GM21390 (cell line): ENCODE results near the gene MAP4K3.

ENCODE experiments used
- ATAC-seq: cut with Tn5 transposase; IDR thresholded peaks from one replicate; pipeline ENCODE4 v1.9.1; 2021; ENCODE audit not compliant: unreplicated experiment

MAP4K3 gene

DNA sequence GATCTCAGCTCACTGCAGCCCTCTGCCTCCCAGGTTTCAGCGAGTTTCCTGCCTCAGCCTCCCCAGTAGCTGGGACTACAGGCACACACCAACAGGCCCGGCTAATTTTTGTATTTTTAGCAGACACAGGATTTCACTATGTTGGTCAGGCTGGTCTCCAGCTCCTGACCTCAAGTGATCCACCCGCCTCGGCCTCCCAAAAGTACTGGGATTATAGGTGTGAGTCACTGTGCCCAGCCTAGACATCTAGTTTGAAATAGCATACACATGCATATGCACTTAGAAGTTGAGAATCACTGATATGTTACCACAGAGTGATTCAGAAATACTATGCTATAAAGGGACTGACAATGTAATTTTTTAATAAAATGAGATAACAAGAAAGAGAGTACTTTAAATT, 123.5 kb downstream of the MAP4K3 start:
- ATAC-seq: no peak

DNA sequence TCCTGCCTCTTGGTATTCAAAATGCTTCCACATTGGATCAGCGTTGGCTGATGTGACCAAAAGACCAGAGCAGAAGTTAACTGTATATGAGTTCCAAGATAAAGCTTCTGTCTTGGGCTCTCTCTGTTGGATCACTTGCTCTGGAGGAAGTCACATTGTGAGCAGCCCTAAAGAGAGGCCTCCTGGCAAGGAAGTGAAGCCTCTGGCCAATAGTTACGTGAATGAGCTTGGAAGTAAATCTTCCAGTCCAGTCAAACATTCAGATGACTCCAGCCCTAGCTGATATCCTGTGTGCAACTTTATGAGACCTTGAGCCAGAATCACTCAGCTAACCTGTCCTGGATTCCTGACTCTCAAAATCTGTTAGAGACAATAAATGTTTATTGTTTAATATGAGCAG, 125.6 kb downstream of the MAP4K3 start:
- no peak for ATAC-seq

GRCh38 chr2:39308778-39309177, 128.3 kb downstream of the MAP4K3 start:
- ATAC-seq: no peak

DNA sequence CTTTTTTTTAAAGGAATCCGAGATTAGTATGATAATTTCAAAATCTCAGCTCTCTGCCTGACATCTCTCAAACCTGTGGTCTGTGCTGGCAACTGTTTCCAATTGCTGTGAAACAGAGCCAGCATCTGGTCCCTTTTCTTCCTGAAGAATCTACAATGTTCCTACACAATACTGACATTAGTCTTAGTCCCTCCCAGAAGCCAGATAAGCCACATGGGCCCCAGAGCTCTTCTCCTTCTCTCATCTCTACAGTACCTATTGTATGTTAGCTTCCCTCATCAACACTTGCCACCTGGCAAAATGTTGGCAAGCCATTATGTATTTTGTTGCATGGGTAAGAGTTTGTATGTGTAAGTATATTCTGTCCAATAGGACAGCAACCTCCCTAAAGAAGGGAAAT, 130.5 kb downstream of the MAP4K3 start:
- no peak for ATAC-seq

- no peak for ATAC-seq
Measured at GRCh38 chr2:39304729-39305128, 132.4 kb downstream of the MAP4K3 start.

DNA sequence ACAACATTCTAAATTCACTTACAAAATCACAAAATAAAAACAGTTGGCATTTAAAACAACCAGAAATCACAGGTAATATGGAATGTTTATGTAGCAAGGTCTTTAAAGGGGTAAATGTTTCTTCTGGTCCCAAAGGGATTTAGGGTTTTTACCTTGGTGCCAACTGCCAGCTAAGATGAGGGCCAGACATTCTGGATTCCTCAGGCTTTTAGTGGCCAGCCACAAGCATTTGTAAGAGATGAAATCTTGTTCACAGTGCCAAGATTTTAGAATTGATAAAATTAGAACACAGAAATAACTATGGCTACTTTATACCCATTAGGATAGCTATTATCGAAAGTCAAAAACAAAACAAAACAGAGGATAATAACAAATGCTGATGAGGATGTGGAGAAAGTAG, 132.9 kb downstream of the MAP4K3 start:
- no peak for ATAC-seq

- no peak for ATAC-seq
Measured at GRCh38 chr2:39301352-39301751, 135.7 kb downstream of the MAP4K3 start.

GRCh38 chr2:39300044-39300978, 136.8 kb downstream of the MAP4K3 start:
- no peak for ATAC-seq

DNA sequence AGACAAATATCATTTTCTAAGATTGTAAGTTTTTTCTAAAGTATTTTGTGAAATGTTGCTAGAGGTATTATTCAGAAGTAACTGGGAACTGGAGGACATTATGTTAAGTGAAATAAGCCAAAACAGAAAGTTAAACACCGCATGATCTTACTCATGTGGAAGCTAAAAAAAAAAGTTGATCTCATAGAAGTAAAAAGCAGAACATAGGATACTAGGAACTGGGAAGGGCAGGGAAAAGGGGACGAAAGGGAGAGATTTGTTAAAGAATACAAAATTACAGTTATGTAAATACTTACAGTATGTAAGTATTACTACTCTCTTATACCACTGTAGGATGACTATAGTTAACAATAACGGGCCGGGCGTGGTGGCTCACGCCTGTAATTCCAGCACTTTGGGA, 146.7 kb downstream of the MAP4K3 start:
- no peak for ATAC-seq

GRCh38 chr2:39289609-39290008, 147.5 kb downstream of the MAP4K3 start:
- no peak for ATAC-seq

DNA sequence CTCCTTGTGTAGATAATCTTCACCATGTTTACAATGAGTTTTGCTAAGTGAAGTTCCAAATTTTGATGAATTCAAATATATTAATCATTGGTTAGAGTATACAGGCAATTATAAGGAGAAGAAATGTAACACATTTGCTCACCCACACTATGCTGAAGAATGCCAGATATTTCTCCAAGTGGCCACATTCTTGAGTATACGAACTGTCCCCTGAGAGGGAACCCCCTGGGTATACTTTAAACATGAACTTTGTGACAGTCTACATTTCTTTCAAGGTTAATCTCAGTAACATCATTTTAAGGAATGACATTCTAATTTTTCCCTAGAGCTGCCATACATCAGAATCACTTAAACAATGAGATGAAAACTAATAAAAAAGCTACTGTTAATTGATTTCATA, 153.5 kb downstream of the MAP4K3 start:
- ATAC-seq: no peak

DNA sequence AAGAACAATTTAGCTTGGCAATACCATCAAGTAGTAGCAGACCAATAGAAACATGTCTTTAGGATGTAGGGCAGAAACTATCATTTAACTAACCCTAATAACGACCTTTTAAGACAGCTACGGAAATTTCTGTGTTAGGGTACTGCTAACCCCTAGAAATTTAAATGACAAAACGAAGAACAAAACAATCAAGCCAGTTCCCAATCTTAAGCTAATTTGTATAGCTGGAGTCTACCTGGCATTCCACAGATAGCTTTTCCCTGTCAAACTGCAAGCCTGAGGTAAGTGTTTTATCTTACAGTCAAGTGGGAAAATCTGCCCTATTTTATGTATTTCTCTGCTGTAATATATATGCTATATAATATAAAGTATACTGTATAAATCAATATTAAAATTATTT, 155.7 kb downstream of the MAP4K3 start:
- ATAC-seq: no peak

- ATAC-seq: no peak
Measured at GRCh38 chr2:39275016-39275415, 162.1 kb downstream of the MAP4K3 start.

GRCh38 chr2:39269941-39270340, 167.1 kb downstream of the MAP4K3 start:
- no peak for ATAC-seq

- ATAC-seq: no peak
Measured at GRCh38 chr2:39266916-39267434, 170.1 kb downstream of the MAP4K3 start.

DNA sequence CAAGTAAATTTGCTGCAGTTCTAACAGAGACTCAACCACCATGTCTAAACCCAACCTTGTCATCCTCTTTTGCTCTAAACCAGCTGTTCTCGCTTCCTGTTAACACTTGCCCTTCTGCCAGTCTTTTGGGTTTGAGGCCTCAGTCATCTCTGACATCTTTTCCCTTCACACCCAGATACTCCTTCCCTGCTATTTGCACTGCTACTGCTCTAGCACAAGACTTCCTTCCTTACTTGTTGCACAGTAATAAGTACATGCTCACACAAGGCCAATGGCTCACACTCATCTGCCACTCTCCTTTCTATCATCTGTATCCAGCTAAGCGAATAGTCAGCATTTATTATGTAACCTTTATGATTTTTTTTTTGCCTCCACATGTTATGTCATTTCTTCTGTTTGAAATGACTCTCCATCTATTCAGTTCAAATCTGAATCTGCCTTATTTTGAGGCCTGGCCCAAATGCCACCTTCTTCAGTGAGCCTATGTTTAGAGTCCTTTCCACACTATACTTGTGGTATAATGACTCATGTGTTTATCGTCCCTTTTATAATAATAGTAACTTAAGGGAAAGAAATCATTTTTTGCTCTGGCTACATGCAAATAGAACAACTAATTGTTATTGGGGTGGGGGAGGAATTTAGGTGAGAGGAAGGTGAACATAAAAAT, 170.8 kb downstream of the MAP4K3 start:
- ATAC-seq: peak; percentile 78

- no peak for ATAC-seq
Measured at GRCh38 chr2:39265315-39265714, 171.8 kb downstream of the MAP4K3 start.

GRCh38 chr2:39264733-39265132, 172.4 kb downstream of the MAP4K3 start:
- peak; percentile 73 for ATAC-seq

GRCh38 chr2:39260087-39260486, 177.0 kb downstream of the MAP4K3 start:
- no peak for ATAC-seq

DNA sequence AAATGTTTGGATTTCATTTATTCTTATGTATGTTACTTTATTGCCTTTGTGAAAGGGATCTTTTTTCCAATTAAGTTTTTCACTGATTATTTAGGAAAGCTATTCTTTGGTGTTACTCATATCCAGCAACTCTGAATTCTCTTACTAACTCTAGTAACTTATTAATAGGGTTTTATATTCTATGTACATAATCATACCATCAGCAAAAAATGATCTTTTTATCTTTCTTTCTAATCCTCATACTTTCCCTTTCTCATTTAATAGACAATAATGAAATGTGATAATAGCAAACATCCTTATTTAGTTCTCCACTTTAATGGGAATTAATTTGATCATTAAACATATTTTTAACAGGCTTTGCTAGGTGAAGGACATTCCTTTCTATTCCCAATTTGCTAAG, 181.0 kb downstream of the MAP4K3 start:
- no peak for ATAC-seq

- ATAC-seq: no peak
Measured at GRCh38 chr2:39252888-39253518, 184.1 kb downstream of the MAP4K3 start.
